Lung (tissue), 12 donors: Measurements from ENCODE around the gene PLCL1. TPM values are rescaled to one million over a fixed set of nuclear protein-coding genes. Genes with fewer than 3 reads are reported as not detected.

Source experiments
- ATAC-seq: fragments of 200-7000 bp; cut with Tn5 transposase; one replicate; pipeline ENCODE4 v1.9.1; 2020; ENCODE audit warnings: moderate number of reproducible peaks; ENCODE audit not compliant: insufficient read depth, low FRiP score
- DNase-seq, 3 donors: peaks; one replicate each; pipeline ENCODE4 v3.0.0-alpha.2; 2013 to 2017
- H3K27ac ChIP-seq, 2 donors: one replicate each; pipeline ENCODE4 v1.5.1; 2013; ENCODE audit warnings: mild to moderate bottlenecking in 2 of 2, moderate library complexity in 2 of 2, control low read depth in 1 of 2, inconsistent platforms in 1 of 2, low read depth in 1 of 2, low read length in 1 of 2
- H3K27me3 ChIP-seq, 3 donors: one replicate each; pipeline ENCODE4 v1.5.1; 2013; ENCODE audit warnings: low read length in 2 of 3; ENCODE audit not compliant: control insufficient read depth in 3 of 3, insufficient read depth in 3 of 3
- H3K36me3 ChIP-seq, 4 donors: one replicate each; pipeline ENCODE4 v1.5.1; 2013; ENCODE audit warnings: low read length in 4 of 4, mild to moderate bottlenecking in 1 of 4, moderate library complexity in 1 of 4; ENCODE audit not compliant: control insufficient read depth in 4 of 4, insufficient read depth in 4 of 4
- H3K4me1 ChIP-seq, 5 donors: one replicate each; pipeline ENCODE4 v1.5.1; 2013; ENCODE audit warnings: low read length in 5 of 5, mild to moderate bottlenecking in 2 of 5, moderate library complexity in 1 of 5; ENCODE audit not compliant: control insufficient read depth in 5 of 5, insufficient read depth in 5 of 5
- H3K4me3 ChIP-seq: one replicate; pipeline ENCODE4 v1.5.1; 2013; ENCODE audit warnings: mild to moderate bottlenecking, control low read depth, moderate library complexity
- H3K9ac ChIP-seq, 2 donors: one replicate each; pipeline ENCODE4 v1.5.1; 2013; ENCODE audit warnings: low read length in 2 of 2, control low read depth in 1 of 2; ENCODE audit not compliant: insufficient read depth in 1 of 2
- H3K9me3 ChIP-seq, 4 donors: one replicate each; pipeline ENCODE4 v1.5.1; 2013; ENCODE audit warnings: low read length in 3 of 4, mild to moderate bottlenecking in 1 of 4, moderate library complexity in 1 of 4; ENCODE audit not compliant: control insufficient read depth in 4 of 4, insufficient read depth in 3 of 4
- CTCF ChIP-seq: IDR thresholded peaks from 2 replicates; pipeline ENCODE4 v1.5.1; 2012; ENCODE audit warnings: mild to moderate bottlenecking; ENCODE audit errors: control extremely low read depth, extremely low read depth
- WGBS, 2 donors: extraction: QIAGEN DNeasy Blood & Tissue Kit; methylation state at CpG; one replicate each; pipeline ENCODE4 v1.1.7; 2013; 5-methylcytosine and 5-hydroxymethylcytosine counted together
- polyA plus RNA-seq, 2 donors: library from polyadenylated mRNA; stranded (reverse); fragments of 200-250 nt; gene quantifications; one replicate each; pipeline ENCODE4 v1.2.1, GENCODE V29; 2013
- total RNA-seq, 2 donors: library from RNA; depleted of rRNA in 1 of 2; stranded (reverse); fragments of >200 nt in 1 of 2; gene quantifications; one replicate each; pipeline ENCODE4 v1.2.1, GENCODE V29; 2014 to 2021
- donor health status: control.
- donor health status: control.
- donor health status: Bipolar disorder and iron deficiency.
- donor health status: healthy.
- donor health status: DM: yes; HTN: yes; CAD: no.

Gene PLCL1
- total and polyA plus RNA-seq, 4 donors: 1.1 to 13.0 (median 2.9) TPM

GRCh38 chr2:197932374-197932773 is 128.0 kb downstream of the PLCL1 start:
- Histone ChIP-seq H3K9ac (no peak overlapping the region), H3K9me3 (no peaks in the 10 kb centered on the region), H3K27me3 (no peaks in the 10 kb centered on the region), H3K4me3 (no peak overlapping the region), H3K27ac (no peak overlapping the region), H3K36me3 (no peaks in the 10 kb centered on the region), H3K4me1 (peaks cover 0 to 17% (median 6%) of the 10 kb centered on the region in 5 donors)
- ATAC-seq (no peak), DNase-seq (no peak)
- 94 to 97% methylated on average over 5 of the region's 5 CpGs for WGBS, 2 donors
- TF ChIP-seq CTCF: no peak

GRCh38 chr2:197934261-197934933 is 130.0 kb downstream of the PLCL1 start:
- Histone ChIP-seq H3K9me3 (no peaks in the 10 kb centered on the region), H3K4me1 (peaks cover 0 to 15% (median 6%) of the 10 kb centered on the region in 5 donors), H3K9ac (no peak overlapping the region), H3K27me3 (no peaks in the 10 kb centered on the region), H3K36me3 (no peaks in the 10 kb centered on the region), H3K27ac (no peak overlapping the region), H3K4me3 (no peak overlapping the region)
- ATAC-seq (no peak), DNase-seq (peak in 2 of 3 donors; percentile 62 to 70)
- TF ChIP-seq CTCF: no peak
- 70 to 75% methylated on average over 4 of the region's 4 CpGs for WGBS, 2 donors

DNA sequence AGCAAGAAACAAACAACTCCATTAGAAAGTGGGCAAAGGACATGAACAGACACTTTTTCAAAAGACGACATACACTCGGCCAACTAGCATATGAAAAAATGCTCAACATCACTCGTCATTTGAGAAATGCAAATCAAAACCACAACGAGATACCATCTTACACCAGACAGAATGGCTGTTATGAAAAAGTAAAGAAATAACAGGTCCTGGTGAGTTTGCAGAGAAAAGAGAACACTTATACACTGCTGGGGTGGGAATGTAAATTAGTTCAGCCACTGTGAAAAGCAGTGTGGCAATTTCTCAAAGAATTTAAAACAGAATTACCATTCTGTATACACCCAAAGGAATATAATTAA is 130.5 kb downstream of the PLCL1 start:
- Histone ChIP-seq H3K27me3 (no peaks in the 10 kb centered on the region), H3K4me3 (no peak overlapping the region), H3K27ac (no peak overlapping the region), H3K36me3 (no peaks in the 10 kb centered on the region), H3K9me3 (no peaks in the 10 kb centered on the region), H3K4me1 (peaks cover 0 to 15% (median 6%) of the 10 kb centered on the region in 5 donors), H3K9ac (no peak overlapping the region)
- ATAC-seq (no peak), DNase-seq (no peak)
- WGBS, 2 donors: 80 to 86% methylated on average over 4 of the region's 4 CpGs
- no peak for TF ChIP-seq CTCF

DNA sequence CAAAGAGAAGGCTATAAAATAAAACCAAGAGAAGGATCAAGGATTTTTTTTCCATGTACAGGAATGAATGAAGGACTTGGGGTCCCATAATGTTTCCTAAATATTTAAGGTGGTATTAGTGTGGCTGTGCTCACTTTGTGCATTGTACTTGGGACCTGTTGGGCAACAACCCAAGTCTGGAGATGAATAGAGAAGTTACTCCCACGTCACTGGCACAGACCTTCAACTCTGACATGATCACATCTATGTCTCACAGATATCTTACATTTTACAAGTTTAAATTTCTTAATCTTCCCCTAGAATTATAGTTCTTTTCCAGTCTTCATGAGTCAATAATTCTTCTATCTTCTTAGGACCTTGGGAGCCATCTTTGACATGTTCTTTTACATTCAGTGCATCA is 133.4 kb downstream of the PLCL1 start:
- Histone ChIP-seq H3K9me3 (no peaks in the 10 kb centered on the region), H3K9ac (no peak overlapping the region), H3K27me3 (no peaks in the 10 kb centered on the region), H3K4me1 (peaks cover 0 to 22% (median 11%) of the 10 kb centered on the region in 5 donors), H3K4me3 (no peak overlapping the region), H3K27ac (no peak overlapping the region), H3K36me3 (no peaks in the 10 kb centered on the region)
- WGBS, 2 donors: 62 to 78% methylated on average over 1 of the region's 1 CpG
- TF ChIP-seq CTCF: no peak
- DNase-seq: no peak
- no peak for ATAC-seq
